GM18507 (cell line): ENCODE data around the gene SFN.
"Not testable (repeated sequence)": the region's sequence is repeated elsewhere in the genome, so short reads cannot be mapped to it uniquely, and the experiment has no call there.

ENCODE experiments used
- DNase-seq: peaks from one replicate; pipeline ENCODE4 v3.0.0; 2011; ENCODE audit warnings: low read depth; ENCODE audit not compliant: insufficient read length; ENCODE audit errors: extremely low spot score
- FAIRE-seq: peaks from 2 replicates; lab custom pipeline; 2011; peaks lifted over from hg19 to GRCh38; lab: Jason Lieb, UNC

The SFN gene

GRCh38 chr1:26862781-26863684 is at the start of gene SFN:
TSS of gene SFN (plus strand) at chr1:26863149. CDS start at chr1:26863213, 64 bp downstream.
- FAIRE-seq (peak; percentile 66), DNase-seq (no peak)

DNA sequence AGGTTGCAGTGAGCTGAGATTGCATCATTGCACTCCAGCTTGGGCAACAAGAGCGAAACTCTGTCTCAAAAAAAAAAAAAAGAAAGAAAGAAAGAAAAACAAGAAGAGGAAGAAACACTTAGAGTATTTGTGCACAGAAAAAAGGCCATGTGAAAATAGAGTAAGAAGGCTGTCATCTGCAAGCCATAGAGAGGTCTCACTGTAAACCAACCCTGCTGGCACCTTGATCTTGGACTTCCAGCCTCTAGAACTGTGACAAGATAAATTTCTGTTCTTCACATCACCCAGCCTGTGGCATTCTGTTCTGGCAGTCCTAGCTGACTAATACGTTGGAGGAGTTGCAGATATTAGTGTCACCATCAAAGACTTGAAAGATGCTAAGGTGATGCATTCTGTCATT is 48.6 kb upstream of the SFN start:
- FAIRE-seq (no peak), DNase-seq (no peak)

DNA sequence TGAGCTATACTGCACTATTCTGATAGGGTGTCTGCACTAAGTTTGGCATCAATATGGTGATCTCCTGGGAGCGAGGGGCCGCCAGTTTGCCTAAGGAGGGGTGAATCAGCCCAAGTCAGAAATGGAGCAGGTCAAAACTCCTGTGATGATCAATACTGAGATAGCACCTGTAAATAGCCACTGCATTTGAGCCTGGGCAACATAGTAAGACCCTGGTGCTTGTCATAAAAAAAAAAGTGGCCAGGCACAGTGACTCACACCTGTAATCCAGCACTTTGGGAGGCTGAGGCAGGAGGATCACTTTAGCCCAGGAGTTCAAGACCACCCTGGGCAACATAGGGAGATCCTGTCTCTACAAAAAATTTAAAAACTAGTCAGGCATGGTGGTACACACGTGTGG is 48.1 kb upstream of the SFN start:
- FAIRE-seq (no peak), DNase-seq (no peak)

DNA sequence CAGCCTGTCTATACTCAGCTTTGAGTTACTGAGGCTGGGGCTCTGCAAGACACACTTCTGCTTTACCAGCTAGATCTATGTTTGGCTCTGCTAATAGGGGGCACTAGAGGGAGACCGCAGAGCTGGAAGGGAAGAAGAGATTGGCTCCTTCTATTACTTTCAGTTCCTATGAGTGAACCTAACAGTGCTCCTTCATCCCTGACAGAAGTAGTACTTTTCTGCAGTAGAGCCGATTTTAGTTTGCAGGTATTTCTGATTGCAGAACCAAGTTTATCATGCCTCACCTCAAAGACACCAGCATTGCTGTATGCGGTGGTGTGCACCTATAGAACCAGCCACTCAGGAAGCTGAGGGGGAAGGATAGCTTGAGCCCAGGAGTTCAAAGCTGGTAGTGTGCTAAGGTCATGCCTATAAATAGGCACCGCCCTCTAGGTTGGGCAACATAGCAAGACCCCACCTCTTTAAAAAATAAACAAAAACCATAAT is 42.1 kb upstream of the SFN start:
- DNase-seq (peak; percentile 60), FAIRE-seq (peak; percentile 82)

GRCh38 chr1:26822737-26823395 is 40.1 kb upstream of the SFN start:
- no peak for FAIRE-seq
- no peak for DNase-seq

DNA sequence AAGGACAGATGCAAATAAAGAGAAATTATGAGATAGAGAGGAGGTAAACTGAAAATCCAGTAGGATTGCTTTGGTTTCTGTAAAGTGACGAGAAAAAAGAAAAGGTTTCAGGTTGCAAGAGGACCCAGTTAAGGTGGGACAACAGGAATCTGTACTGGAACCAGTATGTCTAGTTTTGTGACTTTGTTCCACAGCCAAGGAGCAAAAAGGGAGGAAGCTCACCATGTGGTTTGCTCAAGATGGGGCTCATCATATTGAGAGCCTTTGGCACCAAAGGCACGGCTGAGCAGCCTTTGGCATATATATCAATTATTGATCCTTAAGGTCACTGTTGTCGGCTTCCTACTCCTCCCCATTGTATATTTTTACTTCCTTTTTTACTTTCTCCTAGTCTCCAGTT is 38.2 kb upstream of the SFN start:
- no peak for FAIRE-seq
- DNase-seq, result no peak

DNA sequence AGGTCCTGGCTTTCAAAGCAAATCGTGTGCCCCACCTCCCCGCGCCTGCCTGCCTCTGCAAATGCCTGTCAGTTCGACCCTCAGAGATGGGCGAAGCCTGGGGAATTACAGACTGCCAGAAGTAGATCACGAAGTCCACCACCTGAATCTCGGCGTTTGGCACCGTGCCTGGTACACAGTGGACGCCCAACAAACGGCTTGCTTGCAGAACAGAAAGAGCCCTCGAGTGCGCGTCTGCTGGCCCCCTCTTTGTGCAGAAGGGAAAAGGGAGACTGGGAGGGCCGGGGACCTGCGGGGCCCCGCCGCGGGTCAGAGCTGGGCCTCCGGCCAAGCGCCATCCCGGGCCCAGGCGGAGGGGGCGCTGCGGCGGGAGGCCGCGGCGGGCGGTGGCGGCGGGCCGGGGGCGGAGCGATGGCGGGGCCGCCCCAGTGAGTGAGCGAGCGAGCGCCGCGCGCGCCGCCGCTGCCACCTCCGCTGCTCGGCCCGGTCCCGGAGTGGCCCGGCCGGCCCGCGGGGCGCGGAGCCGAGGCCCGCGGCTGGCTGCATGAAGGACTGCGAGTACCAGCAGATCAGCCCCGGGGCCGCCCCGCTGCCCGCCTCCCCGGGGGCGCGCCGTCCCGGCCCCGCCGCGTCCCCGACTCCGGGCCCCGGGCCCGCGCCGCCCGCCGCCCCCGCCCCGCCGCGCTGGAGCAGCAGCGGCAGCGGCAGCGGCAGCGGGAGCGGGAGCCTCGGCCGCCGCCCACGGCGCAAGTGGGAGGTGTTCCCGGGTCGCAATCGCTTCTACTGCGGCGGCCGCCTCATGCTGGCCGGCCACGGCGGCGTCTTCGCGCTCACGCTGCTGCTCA is 36.5 kb upstream of the SFN start, which contains the start of gene ZDHHC18:
Gene ZDHHC18 (plus strand): TSS at position 428 of the 845 bp plus-strand sequence. CDS start 117 bp downstream, at position 545.
- FAIRE-seq (no peak), DNase-seq (peak; percentile 49)

GRCh38 chr1:26827106-26827604 is 35.8 kb upstream of the SFN start:
- DNase-seq (no peak), FAIRE-seq (no peak)

GRCh38 chr1:26827663-26828062 is 35.3 kb upstream of the SFN start:
- FAIRE-seq (no peak), DNase-seq (no peak)

GRCh38 chr1:26828411-26828991 is 34.4 kb upstream of the SFN start:
- FAIRE-seq (peak; percentile 91), DNase-seq (no peak)

DNA sequence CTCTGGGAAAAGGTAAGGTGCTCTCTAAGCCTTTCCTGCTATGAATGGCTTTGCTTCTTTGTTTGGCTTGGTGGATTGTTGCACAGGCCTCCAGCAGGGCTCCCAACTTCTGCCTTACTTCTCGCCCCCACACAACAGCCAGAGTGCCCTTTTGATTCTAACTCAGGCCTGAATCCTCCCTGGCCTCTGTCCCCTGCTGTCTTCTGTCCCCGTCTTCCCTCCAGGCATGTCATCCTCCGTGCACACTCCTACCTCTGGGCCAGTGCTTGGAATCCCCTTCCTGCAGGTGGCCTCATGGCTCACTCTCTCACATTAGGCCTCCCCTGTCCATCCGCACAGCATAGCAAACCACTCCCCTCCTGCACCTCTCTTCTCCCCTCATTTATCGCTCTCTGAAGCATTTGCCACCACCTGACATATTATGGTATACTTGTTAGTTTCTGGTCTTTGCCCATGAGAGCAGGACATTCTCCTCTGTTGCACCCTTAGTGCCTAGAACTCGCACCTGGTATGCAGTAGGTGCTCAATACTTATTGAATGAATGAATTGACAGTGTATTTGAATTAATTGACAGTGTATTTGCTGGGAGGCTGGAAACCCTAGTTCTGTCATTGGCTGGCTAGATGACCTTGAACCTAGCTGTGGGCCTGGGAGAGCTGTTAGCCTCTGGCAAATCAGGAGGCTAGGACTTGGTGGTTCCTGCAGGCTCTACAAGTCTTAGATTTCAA is 33.6 kb upstream of the SFN start:
- no peak for DNase-seq
- peak; percentile 24 for FAIRE-seq

GRCh38 chr1:26831059-26831458 is 31.9 kb upstream of the SFN start:
- DNase-seq, result no peak
- no peak for FAIRE-seq

- DNase-seq, result no peak
- no peak for FAIRE-seq
Measured at GRCh38 chr1:26831546-26832248, 31.3 kb upstream of the SFN start.

- FAIRE-seq (no peak), DNase-seq (no peak)
Measured at GRCh38 chr1:26832249-26832960, 30.5 kb upstream of the SFN start.

DNA sequence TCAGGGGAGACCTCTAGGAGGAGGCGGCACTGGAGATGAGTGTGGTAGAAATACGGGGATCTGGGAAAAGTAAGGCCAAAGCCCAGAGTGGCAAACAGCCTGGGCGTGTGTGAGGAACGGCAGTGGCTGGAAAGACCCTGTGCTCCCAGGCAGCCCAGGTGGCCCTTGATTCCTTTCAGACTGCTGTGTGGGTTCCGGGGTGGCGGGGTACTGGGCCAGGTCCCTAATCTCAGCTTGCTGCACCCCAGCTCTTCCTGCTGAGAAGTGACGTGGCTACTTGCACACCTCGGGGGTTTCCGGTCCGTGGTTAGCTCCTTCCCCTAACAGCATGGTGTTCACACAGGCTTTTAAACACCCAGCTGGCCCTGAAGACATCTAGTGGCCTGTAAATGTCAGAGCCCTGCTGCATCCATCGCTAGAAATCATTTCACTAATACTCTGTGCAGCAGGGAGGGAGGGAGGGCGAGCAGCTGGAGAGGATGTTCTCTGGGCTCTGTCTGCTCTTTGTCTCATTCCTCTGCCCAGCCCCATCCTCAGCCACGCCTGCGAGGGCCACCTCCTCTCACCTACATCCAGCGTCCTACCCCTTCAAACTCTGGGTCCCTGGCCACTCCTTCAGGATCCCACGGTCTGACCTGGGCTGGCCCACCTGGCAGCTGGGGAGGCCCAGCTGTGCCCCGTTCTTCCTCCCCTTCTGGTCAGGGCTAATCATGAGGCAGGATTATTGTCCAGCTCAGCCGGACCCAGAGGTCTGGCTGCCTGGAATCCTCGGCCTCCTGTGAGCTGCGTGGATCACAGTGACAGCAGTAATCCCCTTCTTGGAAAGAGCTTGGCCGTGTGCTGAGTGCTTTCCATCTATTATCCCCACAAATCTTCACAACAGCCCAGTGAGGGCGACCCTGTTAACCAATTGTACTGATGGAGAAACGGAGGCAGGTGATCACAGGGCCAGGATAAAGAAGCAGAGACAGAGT is 29.2 kb upstream of the SFN start:
- peak; percentile 100 for FAIRE-seq
- DNase-seq, result peak; percentile 85

GRCh38 chr1:26837665-26838064 is 25.3 kb upstream of the SFN start:
- FAIRE-seq, result not testable (repeated sequence)

More at GRCh38 chr1:26837665-26838064, 25.3 kb upstream of the SFN start:
- not testable (repeated sequence) for DNase-seq
